T-cell (primary cell): ENCODE measurements around the gene CTTNBP2NL. TPM values are rescaled to one million over a fixed set of nuclear protein-coding genes. Genes with fewer than 3 reads are reported as not detected.

Experiments used
- ATAC-seq, 4 experiments: fragments of 200-7000 bp in 3 of 4; fragments of 150-1000 bp in 1 of 4; cut with Tn5 transposase; replicated peaks in 1 of 4; 1 replicate in 3 of 4; 2 replicates in 1 of 4; pipeline ENCODE4 v1.10.0; 2021; ENCODE audit warnings: moderate library complexity in 3 of 4, mild to moderate bottlenecking in 2 of 4, moderate number of reproducible peaks in 1 of 4
- CTCF ChIA-PET, 2 donors: fragments of 300-600 bp; sonication (Branson Sonifier 250); formaldehyde crosslinking; loops; one replicate each; lab custom pipeline; 2022; ENCODE audit warnings: antibody characterized with exemption in 2 of 2; lab: Charles Lee
- POLR2A ChIA-PET, 2 donors: fragments of 300-600 bp; sonication (Branson Sonifier 250); formaldehyde crosslinking; loops; one replicate each; lab custom pipeline; 2022; ENCODE audit warnings: antibody characterized with exemption in 2 of 2; lab: Charles Lee
- DNase-seq, 35 experiments: peaks; one replicate each; pipeline versions ENCODE4 v3.0.0 to v3.0.0-alpha.2; 2013 to 2023
- H3K27ac ChIP-seq: one replicate; pipeline ENCODE4 v1.5.1; 2013; ENCODE audit warnings: low read length
- H3K27me3 ChIP-seq, 2 experiments: replicated peaks in 1 of 2; 1 replicate in 1 of 2; 2 replicates in 1 of 2; pipeline versions ENCODE4 v1.6.1 to v1.7.0; 2013; ENCODE audit warnings: low read length in 1 of 2, mixed read lengths in 1 of 2; ENCODE audit not compliant: control insufficient read depth in 2 of 2, insufficient read depth in 2 of 2; ENCODE audit errors: extremely low read depth in 1 of 2
- H3K36me3 ChIP-seq, 2 donors: 1 replicate in 1 of 2; 2 replicates in 1 of 2; pipeline versions ENCODE4 v1.6.1 to v1.7.0; 2013; ENCODE audit warnings: low read length in 1 of 2; ENCODE audit not compliant: control insufficient read depth in 2 of 2, insufficient read depth in 1 of 2; ENCODE audit errors: extremely low read depth in 1 of 2
- H3K4me1 ChIP-seq, 2 experiments: 1 replicate in 1 of 2; 2 replicates in 1 of 2; pipeline versions ENCODE4 v1.6.1 to v1.7.0; 2013; ENCODE audit warnings: low read length in 2 of 2, mixed read lengths in 1 of 2; ENCODE audit not compliant: insufficient read depth in 2 of 2, control insufficient read depth in 1 of 2; ENCODE audit errors: extremely low read depth in 1 of 2
- H3K4me3 ChIP-seq, 2 donors: 1 replicate in 1 of 2; 2 replicates in 1 of 2; pipeline versions ENCODE4 v1.5.1 to v1.7.0; 2013; ENCODE audit warnings: mild to moderate bottlenecking in 2 of 2, low read length in 1 of 2, moderate library complexity in 1 of 2; ENCODE audit not compliant: control insufficient read depth in 1 of 2; ENCODE audit errors: extremely low read depth in 1 of 2
- H3K9me3 ChIP-seq: 2 replicates; pipeline ENCODE4 v1.7.0; 2013
- H3K27ac Mint-ChIP-seq, 2 donors: one replicate each; pipeline ENCODE4 v1.8.0; 2020 to 2021; ENCODE audit warnings: mild to moderate bottlenecking in 2 of 2, mixed read lengths in 2 of 2
- H3K27me3 Mint-ChIP-seq, 2 donors: one replicate each; pipeline ENCODE4 v1.8.0; 2021 to 2022; ENCODE audit warnings: mixed read lengths in 2 of 2
- H3K36me3 Mint-ChIP-seq: one replicate; pipeline ENCODE4 v1.8.0; 2021; ENCODE audit warnings: mixed read lengths
- H3K4me1 Mint-ChIP-seq, 3 donors: one replicate each; pipeline ENCODE4 v1.8.0; 2020 to 2022; ENCODE audit warnings: mixed read lengths in 3 of 3, mild to moderate bottlenecking in 1 of 3
- H3K4me3 Mint-ChIP-seq, 3 donors: one replicate each; pipeline ENCODE4 v1.8.0; 2020 to 2022; ENCODE audit warnings: mild to moderate bottlenecking in 3 of 3, mixed read lengths in 3 of 3, moderate library complexity in 3 of 3
- H3K9me3 Mint-ChIP-seq, 3 donors: one replicate each; pipeline ENCODE4 v1.8.0; 2020 to 2022; ENCODE audit warnings: mixed read lengths in 3 of 3
- WGBS: methylation state at CpG from one replicate; pipeline ENCODE4 v1.1.5; 2013; ENCODE audit warnings: missing lambda C conversion rate; ENCODE audit not compliant: insufficient coverage; 5-methylcytosine and 5-hydroxymethylcytosine counted together
- total RNA-seq, 35 experiments: library from RNA in 6 of 35; stranded (reverse) in 6 of 35; fragments of 120-200 nt in 1 of 35; gene quantifications; one replicate each; pipeline versions ENCODE4 v1.2.1 to v1.2.4 and lab custom pipeline; 2013 to 2026

Gene CTTNBP2NL
- total RNA-seq, 5 donors from 2014 or later (not counting 1 experiment from before 2014, with no cell fraction given), result 0.37 to 1.1 (median 0.51) TPM

- CTCF ChIA-PET, result interaction anchor here in 1 of 2 donors (1.0 kb wide), 1 partner anchor 33 kb away, joined by 3 read pairs; no protein-coding TSS in a partner anchor
- H3K4me3 ChIP-seq, result no peak overlapping the region
- WGBS, result no CpG with 5 or more reads among the region's 5 CpGs
- no peak for DNase-seq
- no peaks in the 10 kb centered on the region for H3K4me1 Mint-ChIP-seq
- no peaks in the 10 kb centered on the region for H3K36me3 ChIP-seq
- H3K9me3 Mint-ChIP-seq, result no peaks in the 10 kb centered on the region
- H3K36me3 Mint-ChIP-seq, result no peaks in the 10 kb centered on the region
- no peak overlapping the region for H3K27ac Mint-ChIP-seq
- H3K27ac ChIP-seq, result no peak overlapping the region
- no peaks in the 10 kb centered on the region for H3K4me1 ChIP-seq
- no peaks in the 10 kb centered on the region for H3K9me3 ChIP-seq
- H3K4me3 Mint-ChIP-seq, result no peak overlapping the region
- ATAC-seq, result no peak
- POLR2A ChIA-PET, result no interaction called here
- peaks cover 9% of the 10 kb centered on the region in 2 donors for H3K27me3 Mint-ChIP-seq
- peaks cover 0 to 4% of the 10 kb centered on the region in 2 experiments for H3K27me3 ChIP-seq
Measured at GRCh38 chr1:112440574-112440973, 44.6 kb downstream of the CTTNBP2NL start.

- Histone ChIP-seq H3K27ac (no peak overlapping the region), H3K4me3 (no peak overlapping the region), H3K9me3 (no peaks in the 10 kb centered on the region), H3K27me3 (peaks cover 0 to 4% of the 10 kb centered on the region in 2 experiments), H3K4me1 (no peaks in the 10 kb centered on the region), H3K36me3 (no peaks in the 10 kb centered on the region)
- WGBS, result 63% methylated on average over 1 of the region's 1 CpG
- POLR2A ChIA-PET, result interaction anchor here in 1 of 2 donors (0.6 kb wide), 1 partner anchor 1462 kb away, joined by 4 read pairs; no protein-coding TSS in a partner anchor
- no peak overlapping the region for H3K4me3 Mint-ChIP-seq
- no peaks in the 10 kb centered on the region for H3K4me1 Mint-ChIP-seq
- H3K27ac Mint-ChIP-seq, result no peak overlapping the region
- H3K9me3 Mint-ChIP-seq, result no peaks in the 10 kb centered on the region
- ATAC-seq, result no peak
- CTCF ChIA-PET, result no interaction called here
- no peaks in the 10 kb centered on the region for H3K36me3 Mint-ChIP-seq
- H3K27me3 Mint-ChIP-seq, result peaks cover 5 to 12% of the 10 kb centered on the region in 2 donors
- DNase-seq, result no peak
Measured at GRCh38 chr1:112444269-112444668, 48.3 kb downstream of the CTTNBP2NL start.

- no peak overlapping the region for H3K4me3 ChIP-seq
- H3K36me3 Mint-ChIP-seq, result no peaks in the 10 kb centered on the region
- H3K4me1 Mint-ChIP-seq, result no peaks in the 10 kb centered on the region
- ATAC-seq (no peak), DNase-seq (no peak)
- CTCF ChIA-PET, result interaction anchor here in 1 of 2 donors (0.5 to 1.0 kb wide), 3 partner anchors 24 to 39 kb away, joined by 3 to 5 read pairs (median 4); no protein-coding TSS in a partner anchor
- no CpG with 5 or more reads among the region's 1 CpG for WGBS
- H3K27ac Mint-ChIP-seq, result no peak overlapping the region
- POLR2A ChIA-PET, result interaction anchor here in 1 of 2 donors (0.7 kb wide), 1 partner anchor 10 kb away, joined by 3 read pairs; no protein-coding TSS in a partner anchor
- no peaks in the 10 kb centered on the region for H3K9me3 ChIP-seq
- H3K27me3 ChIP-seq, result peaks cover 0 to 4% of the 10 kb centered on the region in 2 experiments
- no peak overlapping the region for H3K27ac ChIP-seq
- H3K36me3 ChIP-seq, result no peaks in the 10 kb centered on the region
- no peaks in the 10 kb centered on the region for H3K9me3 Mint-ChIP-seq
- no peaks in the 10 kb centered on the region for H3K4me1 ChIP-seq
- H3K27me3 Mint-ChIP-seq, result peaks cover 5 to 12% of the 10 kb centered on the region in 2 donors
- H3K4me3 Mint-ChIP-seq, result no peak overlapping the region
Measured at GRCh38 chr1:112445596-112445995, 49.6 kb downstream of the CTTNBP2NL start.

GRCh38 chr1:112446411-112446810, 50.4 kb downstream of the CTTNBP2NL start:
- no peak overlapping the region for H3K27ac Mint-ChIP-seq
- no peaks in the 10 kb centered on the region for H3K4me1 ChIP-seq
- H3K9me3 Mint-ChIP-seq, result no peaks in the 10 kb centered on the region
- no peaks in the 10 kb centered on the region for H3K36me3 ChIP-seq
- no peaks in the 10 kb centered on the region for H3K9me3 ChIP-seq
- DNase-seq (no peak), ATAC-seq (no peak)
- H3K27ac ChIP-seq, result no peak overlapping the region
- H3K4me1 Mint-ChIP-seq, result no peaks in the 10 kb centered on the region
- peaks cover 1 to 7% of the 10 kb centered on the region in 2 donors for H3K27me3 Mint-ChIP-seq
- H3K4me3 ChIP-seq, result no peak overlapping the region
- peaks cover 0 to 4% of the 10 kb centered on the region in 2 experiments for H3K27me3 ChIP-seq
- ChIA-PET POLR2A (interaction anchor here in 1 of 2 donors (0.6 kb wide), 1 partner anchor 247 kb away, joined by 7 read pairs; no protein-coding TSS in a partner anchor), CTCF (interaction anchor here in 1 of 2 donors (0.9 to 1.0 kb wide), 2 partner anchors 10 to 40 kb away, joined by 3 to 4 read pairs; no protein-coding TSS in a partner anchor)
- H3K4me3 Mint-ChIP-seq, result no peak overlapping the region
- H3K36me3 Mint-ChIP-seq, result no peaks in the 10 kb centered on the region
- no CpG with 5 or more reads among the region's 1 CpG for WGBS

GRCh38 chr1:112448904-112449629, 53.1 kb downstream of the CTTNBP2NL start:
- H3K27ac Mint-ChIP-seq, result no peak overlapping the region
- no CpG with 5 or more reads among the region's 8 CpGs for WGBS
- H3K9me3 Mint-ChIP-seq, result no peaks in the 10 kb centered on the region
- Histone ChIP-seq H3K27me3 (no peaks in the 10 kb centered on the region), H3K36me3 (no peaks in the 10 kb centered on the region), H3K27ac (no peak overlapping the region), H3K4me3 (no peak overlapping the region), H3K4me1 (no peaks in the 10 kb centered on the region), H3K9me3 (no peaks in the 10 kb centered on the region)
- no peak for DNase-seq
- H3K27me3 Mint-ChIP-seq, result peaks cover 1 to 3% of the 10 kb centered on the region in 2 donors
- no peak for ATAC-seq
- ChIA-PET POLR2A (no interaction called here), CTCF (interaction anchor here in 1 of 2 donors (0.6 kb wide), 1 partner anchor 23 kb away, joined by 3 read pairs; no protein-coding TSS in a partner anchor)
- no peaks in the 10 kb centered on the region for H3K4me1 Mint-ChIP-seq
- H3K4me3 Mint-ChIP-seq, result no peak overlapping the region
- no peaks in the 10 kb centered on the region for H3K36me3 Mint-ChIP-seq

GRCh38 chr1:112449630-112449983, 53.6 kb downstream of the CTTNBP2NL start:
- peaks cover 3% of the 10 kb centered on the region in 2 donors for H3K27me3 Mint-ChIP-seq
- DNase-seq (no peak), ATAC-seq (no peak)
- Histone ChIP-seq H3K36me3 (no peaks in the 10 kb centered on the region), H3K27me3 (no peaks in the 10 kb centered on the region), H3K9me3 (no peaks in the 10 kb centered on the region), H3K4me1 (no peaks in the 10 kb centered on the region), H3K4me3 (no peak overlapping the region), H3K27ac (no peak overlapping the region)
- no peaks in the 10 kb centered on the region for H3K4me1 Mint-ChIP-seq
- H3K9me3 Mint-ChIP-seq, result no peaks in the 10 kb centered on the region
- no peak overlapping the region for H3K4me3 Mint-ChIP-seq
- no peaks in the 10 kb centered on the region for H3K36me3 Mint-ChIP-seq
- CTCF ChIA-PET, result interaction anchor here in 1 of 2 donors (0.6 kb wide), 1 partner anchor 24 kb away, joined by 3 read pairs; no protein-coding TSS in a partner anchor
- POLR2A ChIA-PET, result interaction anchor here in 1 of 2 donors (0.6 kb wide), 1 partner anchor 34 kb away, joined by 5 read pairs; no protein-coding TSS in a partner anchor
- no peak overlapping the region for H3K27ac Mint-ChIP-seq
